Activated CD4-positive, alpha-beta memory T cell treated with anti-CD3 and anti-CD28 coated beads for 36 hours (primary cell): Measurements from ENCODE around the gene STAB1. TPM values are rescaled to one million over a fixed set of nuclear protein-coding genes. Genes with fewer than 3 reads are reported as not detected.

Experiments
- CTCF ChIA-PET: fragments of 350-600 bp; sonication (Branson Sonifier 250); formaldehyde crosslinking; loops from one replicate; lab custom pipeline; 2021; ENCODE audit warnings: antibody characterized with exemption, inconsistent platforms; lab: Charles Lee
- POLR2A ChIA-PET: fragments of 350-600 bp; sonication (Branson Sonifier 250); formaldehyde crosslinking; loops from one replicate; lab custom pipeline; 2021; ENCODE audit warnings: antibody characterized with exemption; lab: Charles Lee
- DNase-seq: peaks from one replicate; pipeline ENCODE4 v3.0.0-alpha.2; 2020
- H3K27ac Mint-ChIP-seq: one replicate; pipeline ENCODE4 v1.8.0; 2021; ENCODE audit warnings: mixed read lengths
- H3K27me3 Mint-ChIP-seq: one replicate; pipeline ENCODE4 v1.8.0; 2021; ENCODE audit warnings: mixed read lengths
- H3K36me3 Mint-ChIP-seq: one replicate; pipeline ENCODE4 v1.8.0; 2021; ENCODE audit warnings: mixed read lengths
- H3K4me1 Mint-ChIP-seq: one replicate; pipeline ENCODE4 v1.8.0; 2021; ENCODE audit warnings: low read depth, mixed read lengths
- H3K4me3 Mint-ChIP-seq: one replicate; pipeline ENCODE4 v1.8.0; 2021; ENCODE audit warnings: mild to moderate bottlenecking, mixed read lengths
- H3K9me3 Mint-ChIP-seq: one replicate; pipeline ENCODE4 v1.8.0; 2021; ENCODE audit warnings: mixed read lengths
- intact Hi-C: fragments of 100-400 bp; cut with micrococcal nuclease; formaldehyde crosslinking; loops from one replicate; pipeline ENCODE4 v1.15.1; 2023
- total RNA-seq, 2 experiments: library from RNA; stranded (reverse); gene quantifications; one replicate each; pipeline ENCODE4 v1.2.3, GENCODE V29; 2021

The STAB1 gene
- total RNA-seq, 2 experiments from 2014 or later: 0.14 TPM; not detected in 1

DNA sequence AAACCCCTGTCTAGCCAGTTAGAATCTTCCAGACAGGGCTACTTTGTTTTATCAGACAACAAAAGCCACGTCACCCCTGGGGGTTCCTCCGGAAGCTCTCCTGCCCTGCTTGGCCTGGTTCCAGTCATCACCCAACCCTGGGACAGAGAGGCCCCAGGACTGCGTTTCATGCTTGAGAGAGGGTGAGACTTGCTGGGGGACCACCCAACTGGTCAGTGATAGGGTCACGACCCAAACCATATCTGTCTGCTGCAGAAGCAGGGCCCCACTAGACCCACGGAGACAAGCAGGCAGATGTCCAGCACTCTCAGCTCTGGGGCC is 37.3 kb downstream of the STAB1 start:
- DNase-seq: peak; percentile 60
- Mint-ChIP-seq H3K4me1 (peaks cover 18% of the 10 kb centered on the region), H3K4me3 (peak overlapping the region; percentile 75), H3K36me3 (no peaks in the 10 kb centered on the region), H3K27ac (peak overlapping the region; percentile 51), H3K27me3 (no peaks in the 10 kb centered on the region), H3K9me3 (no peaks in the 10 kb centered on the region)
- POLR2A ChIA-PET: no interaction called here
- intact Hi-C loops: loop anchor here (10.0 kb wide), 5 partner anchors 248 to 1352 kb away; partner anchors contain the start of genes ACTR8, DUSP7, GLYCTK and SFMBT1
- CTCF ChIA-PET: no interaction called here

DNA sequence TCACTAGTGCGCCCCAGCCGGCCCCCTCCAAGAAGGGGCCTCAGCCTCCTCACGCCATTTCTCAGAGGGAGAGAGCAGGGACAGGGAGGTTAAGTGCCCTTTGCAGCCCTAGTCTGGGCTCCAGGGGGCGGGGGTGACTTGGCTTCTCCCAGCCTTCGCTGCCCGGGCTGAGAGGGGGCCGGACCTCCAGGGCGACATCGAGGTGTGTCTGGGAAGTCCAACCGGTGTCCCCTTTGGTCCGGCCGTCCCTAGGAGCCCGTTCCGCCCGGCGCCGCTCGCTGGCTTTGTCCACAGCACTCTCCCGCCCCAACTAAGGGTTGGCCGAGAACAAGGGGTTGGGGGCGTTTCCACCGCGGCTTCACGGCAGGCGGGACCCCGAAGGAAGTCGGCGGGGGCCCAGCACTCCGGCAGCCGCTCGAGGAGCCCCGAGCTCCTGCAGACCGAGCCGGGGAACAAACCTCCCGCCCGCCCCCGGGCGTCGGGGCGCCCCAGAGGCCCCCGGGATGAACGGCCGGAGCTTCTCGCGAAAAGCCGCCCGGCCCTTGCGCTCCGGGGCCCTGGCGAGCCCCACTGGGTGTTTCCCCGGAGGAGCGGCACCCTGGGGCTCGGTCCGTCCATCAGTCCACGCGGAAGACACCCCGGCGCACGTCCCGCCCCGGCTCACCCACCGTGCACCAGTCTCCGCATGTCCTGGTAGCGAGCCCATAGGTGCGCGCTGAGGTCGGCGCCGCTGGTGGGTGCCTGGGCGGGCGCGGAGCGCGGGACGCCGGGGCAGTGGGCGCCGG is 37.9 kb downstream of the STAB1 start:
- CTCF ChIA-PET: no interaction called here
- no peaks in the 10 kb centered on the region for H3K9me3 Mint-ChIP-seq
- peak; percentile 39 for DNase-seq
- peak overlapping the region; percentile 75 for H3K4me3 Mint-ChIP-seq
- peaks cover 24% of the 10 kb centered on the region for H3K4me1 Mint-ChIP-seq
- H3K27ac Mint-ChIP-seq: peak overlapping the region; percentile 51
- POLR2A ChIA-PET: interaction anchor here (0.6 kb wide), 1 partner anchor 221 kb away, joined by 3 read pairs; no protein-coding TSS in a partner anchor
- intact Hi-C loops: loop anchor here (10.0 kb wide), 5 partner anchors 248 to 1352 kb away; partner anchors contain the start of genes ACTR8, DUSP7, GLYCTK and SFMBT1
- peaks cover 2% of the 10 kb centered on the region for H3K36me3 Mint-ChIP-seq
- H3K27me3 Mint-ChIP-seq: no peaks in the 10 kb centered on the region

DNA sequence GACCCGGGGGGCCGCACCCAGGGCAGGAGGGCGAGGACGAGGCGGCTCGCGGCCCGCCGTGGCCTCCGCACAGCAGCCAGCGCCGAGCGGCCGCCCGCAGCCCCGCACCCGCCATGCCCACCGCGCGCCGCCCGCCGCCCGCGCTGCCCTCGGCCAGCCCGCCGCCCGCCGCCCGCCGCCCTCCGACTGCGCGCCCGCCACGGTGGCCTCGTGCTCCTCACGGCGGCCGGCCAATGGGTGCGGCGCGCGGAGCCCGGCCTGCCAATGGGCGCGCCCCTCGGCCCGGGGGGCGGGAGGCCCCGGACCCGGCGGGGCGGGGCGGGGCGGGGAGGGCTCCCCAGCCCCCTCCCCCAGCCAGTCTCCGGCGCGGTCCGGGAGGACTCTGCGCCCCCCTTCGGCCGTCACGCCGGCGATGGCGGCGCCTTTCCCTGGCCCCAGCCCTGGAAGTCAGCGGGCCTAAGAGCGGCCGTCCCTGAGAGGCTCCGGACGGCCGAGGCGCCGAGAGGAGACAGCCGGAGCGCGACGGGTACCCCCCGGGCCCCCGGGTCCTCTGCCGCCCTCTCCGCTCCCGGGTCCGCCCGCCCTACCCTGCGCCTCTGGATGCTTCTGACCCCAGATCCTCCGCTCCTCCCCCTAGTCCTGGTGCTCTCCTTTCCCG is 38.6 kb downstream of the STAB1 start, which contains the start of gene NT5DC2:
Gene NT5DC2 (minus strand): TSS at position 235 of the 658 bp plus-strand sequence. CDS start 120 bp downstream, at position 115.
- POLR2A ChIA-PET: no interaction called here
- peak within 1 kb of the TSS; percentile 51 for H3K27ac Mint-ChIP-seq
- H3K4me1 Mint-ChIP-seq: peaks cover 29% of the 10 kb centered on the region
- peak within 1 kb of the TSS; percentile 75 for H3K4me3 Mint-ChIP-seq
- peaks cover 3% of the 10 kb centered on the region for H3K36me3 Mint-ChIP-seq
- CTCF ChIA-PET: no interaction called here
- no peaks in the 10 kb centered on the region for H3K27me3 Mint-ChIP-seq
- intact Hi-C loops: loop anchor here (10.0 kb wide), 5 partner anchors 249 to 1351 kb away; partner anchors contain the start of genes ACTR8, DUSP7, GLYCTK and SFMBT1
- DNase-seq: peak; percentile 72
- H3K9me3 Mint-ChIP-seq: no peaks in the 10 kb centered on the region

DNA sequence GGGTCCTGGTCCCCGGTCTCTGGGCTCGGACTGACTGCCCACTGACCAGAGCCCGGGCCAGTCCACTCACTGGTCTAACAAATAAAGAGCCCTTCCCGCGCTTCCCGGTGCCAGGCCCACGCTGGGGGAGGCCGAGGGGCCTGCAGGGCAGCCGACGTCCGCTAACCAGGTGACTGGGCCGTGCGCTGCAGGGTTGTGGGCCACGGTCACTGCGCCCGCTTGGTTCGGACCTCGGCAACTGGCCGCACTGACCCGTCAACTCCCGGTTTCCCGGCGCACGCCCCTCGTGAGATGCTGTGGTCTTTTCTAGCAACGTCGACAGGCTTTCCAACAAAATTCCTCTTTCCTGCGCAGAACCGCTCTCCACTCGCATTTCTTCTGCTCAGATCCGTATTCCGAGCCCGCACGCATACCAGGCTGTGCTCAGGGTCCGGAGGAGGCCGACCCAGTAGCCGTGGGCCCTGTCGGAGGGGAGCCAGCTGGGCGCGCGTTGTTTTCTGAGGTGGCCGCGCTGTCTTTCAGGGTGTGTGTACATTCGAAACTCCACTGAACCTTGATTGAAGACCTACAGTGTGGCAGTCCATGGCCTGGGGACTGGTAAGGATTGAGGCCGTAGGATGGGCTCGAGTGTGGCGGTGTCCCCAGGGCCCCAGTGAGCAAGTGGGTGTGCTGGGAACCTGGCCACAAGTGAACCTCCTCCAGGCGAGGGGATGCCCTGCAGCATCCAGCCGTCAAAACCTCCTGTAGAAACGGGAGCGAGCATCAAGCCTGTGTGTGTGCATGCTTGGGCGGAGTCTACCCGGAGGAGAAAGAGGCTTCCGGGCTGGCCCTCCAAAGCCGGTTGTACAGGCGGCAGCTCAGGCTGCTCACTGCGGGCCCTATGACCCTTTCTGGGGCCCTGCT is 39.4 kb downstream of the STAB1 start:
- Mint-ChIP-seq H3K27ac (no peak overlapping the region), H3K9me3 (no peaks in the 10 kb centered on the region), H3K27me3 (no peaks in the 10 kb centered on the region), H3K4me3 (peak overlapping the region; percentile 70), H3K36me3 (peaks cover 10% of the 10 kb centered on the region), H3K4me1 (peaks cover 36% of the 10 kb centered on the region)
- intact Hi-C loops: loop anchor here (10.0 kb wide), 5 partner anchors 250 to 1350 kb away; partner anchors contain the start of genes ACTR8, DUSP7, GLYCTK and SFMBT1
- POLR2A ChIA-PET: no interaction called here
- CTCF ChIA-PET: no interaction called here
- DNase-seq: peak; percentile 11

DNA sequence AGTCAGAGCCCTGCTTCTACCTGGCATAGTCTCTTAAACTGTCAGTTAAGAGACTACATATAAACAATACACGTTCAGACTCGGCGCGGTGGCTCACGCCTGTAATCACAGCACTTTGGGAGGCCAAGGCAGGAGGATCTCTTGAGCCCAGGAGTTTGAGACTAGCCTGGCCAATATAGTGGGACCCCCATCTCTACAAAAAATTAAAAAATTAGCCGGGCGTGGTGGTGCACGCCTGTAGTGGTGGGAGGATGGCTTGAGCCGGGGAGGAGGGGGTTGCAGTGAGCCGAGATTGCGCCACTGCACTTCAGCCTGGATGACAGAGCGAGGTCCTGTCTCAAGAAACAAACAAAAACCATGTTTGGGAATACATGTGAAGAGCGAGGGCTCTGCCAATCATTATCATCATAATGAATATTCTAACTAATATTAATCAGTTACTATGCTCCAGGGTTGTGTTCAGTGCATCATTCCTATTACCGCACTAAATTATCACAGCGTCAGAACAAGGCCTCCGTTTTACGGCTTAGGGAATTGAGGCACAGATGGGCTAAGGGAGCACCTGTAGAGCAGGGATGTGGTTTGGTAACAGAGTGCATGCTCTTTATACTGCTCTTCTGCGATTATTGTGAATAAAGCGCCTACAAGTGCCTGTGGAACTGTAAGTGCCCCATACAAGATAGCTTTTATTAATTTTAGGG is 40.4 kb downstream of the STAB1 start:
- H3K4me1 Mint-ChIP-seq: peaks cover 40% of the 10 kb centered on the region
- ChIA-PET CTCF (interaction anchor here (0.9 kb wide), 1 partner anchor 170 kb away, joined by 5 read pairs; the partner anchor contains the start of genes GLT8D1 and SPCS1), POLR2A (interaction anchor here (0.6 to 1.2 kb wide), 8 partner anchors 16 to 447 kb away, joined by 3 to 6 read pairs (median 3); no protein-coding TSS in a partner anchor)
- peak; percentile 10 for DNase-seq
- H3K27me3 Mint-ChIP-seq: no peaks in the 10 kb centered on the region
- H3K36me3 Mint-ChIP-seq: peaks cover 12% of the 10 kb centered on the region
- H3K4me3 Mint-ChIP-seq: peak overlapping the region; percentile 92
- intact Hi-C loops: loop anchor here (1.0 to 10.0 kb wide), 8 partner anchors 80 to 1349 kb away; partner anchors contain the start of genes ACTR8, DUSP7, GLYCTK and NISCH
- H3K27ac Mint-ChIP-seq: no peak overlapping the region
- H3K9me3 Mint-ChIP-seq: no peaks in the 10 kb centered on the region

DNA sequence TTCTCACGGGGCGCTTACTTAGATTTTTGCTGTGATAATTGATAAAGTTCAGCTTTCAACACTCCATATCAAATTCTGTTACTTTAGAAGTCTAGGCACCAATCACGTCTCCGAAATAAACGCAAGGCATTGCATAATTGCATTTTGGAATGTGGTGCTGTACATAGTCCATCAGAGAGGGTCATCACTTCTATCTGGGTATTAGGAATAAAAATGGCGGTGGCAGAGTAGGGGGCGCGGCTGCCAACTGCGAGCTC is 40.9 kb downstream of the STAB1 start:
- peak overlapping the region; percentile 92 for H3K4me3 Mint-ChIP-seq
- no peak for DNase-seq
- H3K4me1 Mint-ChIP-seq: peaks cover 41% of the 10 kb centered on the region
- intact Hi-C loops: loop anchor here (1.0 to 10.0 kb wide), 8 partner anchors 81 to 1349 kb away; partner anchors contain the start of genes ACTR8, DUSP7, GLYCTK and NISCH
- CTCF ChIA-PET: interaction anchor here (0.9 kb wide), 1 partner anchor 170 kb away, joined by 5 read pairs; the partner anchor contains the start of genes GLT8D1 and SPCS1
- H3K9me3 Mint-ChIP-seq: no peaks in the 10 kb centered on the region
- no peaks in the 10 kb centered on the region for H3K27me3 Mint-ChIP-seq
- POLR2A ChIA-PET: interaction anchor here (0.6 to 1.2 kb wide), 8 partner anchors 16 to 447 kb away, joined by 3 to 6 read pairs (median 3); no protein-coding TSS in a partner anchor
- peak overlapping the region; percentile 92 for H3K27ac Mint-ChIP-seq
- H3K36me3 Mint-ChIP-seq: peaks cover 15% of the 10 kb centered on the region

DNA sequence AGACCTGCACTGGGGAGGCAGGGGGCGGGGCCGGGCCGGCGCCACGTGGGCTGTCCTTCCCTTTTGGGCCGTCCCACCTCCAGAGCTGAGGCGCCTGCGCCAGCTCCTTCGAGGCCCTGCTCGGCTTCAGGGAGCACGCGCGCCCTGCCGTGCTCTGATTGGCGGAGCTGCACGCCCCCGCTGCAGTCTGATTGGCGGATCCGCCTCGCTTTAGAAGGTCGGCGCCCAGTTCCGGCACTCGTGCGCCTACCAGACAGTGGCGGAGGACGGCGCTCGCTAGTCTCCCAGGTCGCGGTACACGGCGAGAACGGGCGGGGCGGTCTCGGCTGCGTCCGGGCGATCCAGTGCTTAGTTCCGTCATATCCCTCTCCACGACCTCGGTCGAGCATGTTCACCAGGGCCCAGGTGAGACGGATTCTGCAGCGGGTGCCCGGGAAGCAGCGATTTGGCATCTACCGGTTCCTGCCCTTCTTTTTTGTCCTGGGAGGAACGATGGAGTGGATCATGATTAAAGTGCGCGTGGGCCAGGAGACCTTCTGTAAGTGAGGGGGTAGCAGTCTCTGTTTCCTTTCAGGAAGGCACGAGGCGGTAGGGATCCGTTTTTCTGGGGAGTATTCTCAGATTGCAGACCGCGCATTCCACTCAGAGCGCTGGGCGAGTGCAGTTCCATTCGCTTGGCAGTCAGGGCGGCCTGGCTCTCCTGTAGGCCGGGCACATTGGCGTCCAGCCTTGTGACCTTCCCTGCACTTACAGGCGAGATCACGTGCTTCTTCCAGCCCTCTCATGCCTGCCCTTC is 41.4 kb downstream of the STAB1 start, which contains the start of gene UQCC5:
Gene UQCC5 (plus strand): TSS at position 237 of the 796 bp plus-strand sequence. CDS start 151 bp downstream, at position 388.
- POLR2A ChIA-PET: interaction anchor here (0.6 to 1.5 kb wide), 9 partner anchors 10 to 446 kb away, joined by 3 to 6 read pairs (median 3); no protein-coding TSS in a partner anchor
- H3K27me3 Mint-ChIP-seq: no peaks in the 10 kb centered on the region
- no peaks in the 10 kb centered on the region for H3K9me3 Mint-ChIP-seq
- H3K4me1 Mint-ChIP-seq: peaks cover 41% of the 10 kb centered on the region
- H3K36me3 Mint-ChIP-seq: peaks cover 19% of the 10 kb centered on the region
- DNase-seq: peak; percentile 99
- CTCF ChIA-PET: interaction anchor here (0.9 kb wide), 1 partner anchor 169 kb away, joined by 5 read pairs; the partner anchor contains the start of genes GLT8D1 and SPCS1
- intact Hi-C loops: loop anchor here (1.0 to 10.0 kb wide), 8 partner anchors 81 to 1348 kb away; partner anchors contain the start of genes ACTR8, DUSP7, GLYCTK and NISCH
- H3K27ac Mint-ChIP-seq: peak within 1 kb of the TSS; percentile 92
- H3K4me3 Mint-ChIP-seq: peak within 1 kb of the TSS; percentile 92

DNA sequence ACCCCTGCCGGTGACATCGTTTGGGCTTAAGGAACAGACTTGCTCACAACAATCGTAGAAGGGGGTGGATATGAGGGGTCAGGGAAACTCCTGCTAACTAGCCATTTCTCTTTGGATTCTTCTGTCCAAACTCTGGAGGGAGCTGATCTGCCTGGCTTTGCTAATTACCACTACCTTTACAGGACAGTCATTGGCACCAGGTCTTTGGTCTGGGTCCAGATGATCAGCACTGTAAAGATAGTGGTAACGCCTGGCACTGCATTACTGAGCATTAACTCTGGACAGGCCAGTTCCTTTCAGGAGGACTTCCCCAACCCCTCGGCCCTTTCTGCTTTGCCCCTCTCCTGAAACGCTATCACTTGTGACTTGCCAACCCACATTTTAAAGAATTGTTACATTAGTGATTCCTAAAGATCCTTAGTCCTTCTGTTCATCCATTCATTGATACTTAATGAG is 42.1 kb downstream of the STAB1 start:
- Mint-ChIP-seq H3K27ac (peak overlapping the region; percentile 92), H3K4me3 (peak overlapping the region; percentile 92), H3K9me3 (no peaks in the 10 kb centered on the region), H3K27me3 (no peaks in the 10 kb centered on the region), H3K36me3 (peaks cover 21% of the 10 kb centered on the region), H3K4me1 (peaks cover 39% of the 10 kb centered on the region)
- intact Hi-C loops: loop anchor here (10.0 kb wide), 5 partner anchors 252 to 1348 kb away; partner anchors contain the start of genes ACTR8, DUSP7, GLYCTK and SFMBT1
- no peak for DNase-seq
- POLR2A ChIA-PET: interaction anchor here (1.5 kb wide), 1 partner anchor 9 kb away, joined by 5 read pairs; no protein-coding TSS in a partner anchor
- CTCF ChIA-PET: no interaction called here

DNA sequence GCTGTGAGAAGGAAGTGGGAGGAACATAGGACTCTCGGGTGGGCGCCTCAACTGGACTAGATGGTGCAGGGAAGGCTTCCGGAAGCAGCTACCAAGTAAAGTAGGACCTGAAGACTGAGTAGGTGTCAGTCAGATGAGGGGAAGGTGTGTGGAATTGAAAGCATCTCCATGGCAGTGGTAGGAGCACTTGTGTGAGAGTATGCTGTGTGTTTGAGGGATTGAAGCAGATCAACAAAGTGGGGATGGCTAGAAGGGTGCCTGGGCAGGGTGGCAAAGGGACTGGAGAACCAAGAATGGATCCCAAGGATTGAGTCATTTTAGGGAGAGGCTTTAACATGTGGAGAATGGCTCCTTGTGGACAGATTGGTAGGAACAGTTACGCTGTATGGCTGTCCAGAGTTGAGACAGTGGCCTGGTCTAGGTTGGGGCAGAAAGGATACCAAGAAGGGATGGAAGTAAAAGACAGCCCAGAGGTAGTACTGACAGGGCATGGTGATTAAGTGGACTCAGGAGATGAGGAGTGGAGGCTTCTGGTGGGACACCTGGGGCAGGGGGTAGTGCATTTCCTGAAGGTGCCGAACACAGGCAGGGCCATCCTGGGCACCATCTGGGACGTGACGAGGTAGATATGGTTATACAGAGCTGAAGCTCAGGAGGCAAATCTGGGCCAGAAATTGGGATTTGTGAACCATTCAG is 42.7 kb downstream of the STAB1 start:
- H3K4me1 Mint-ChIP-seq: peaks cover 34% of the 10 kb centered on the region
- H3K36me3 Mint-ChIP-seq: peaks cover 21% of the 10 kb centered on the region
- intact Hi-C loops: loop anchor here (10.0 kb wide), 5 partner anchors 253 to 1347 kb away; partner anchors contain the start of genes ACTR8, DUSP7, GLYCTK and SFMBT1
- H3K27ac Mint-ChIP-seq: peak overlapping the region; percentile 21
- ChIA-PET CTCF (no interaction called here), POLR2A (interaction anchor here (1.5 kb wide), 1 partner anchor 9 kb away, joined by 5 read pairs; no protein-coding TSS in a partner anchor)
- peak overlapping the region; percentile 92 for H3K4me3 Mint-ChIP-seq
- peak; percentile 9 for DNase-seq
- H3K9me3 Mint-ChIP-seq: no peaks in the 10 kb centered on the region
- no peaks in the 10 kb centered on the region for H3K27me3 Mint-ChIP-seq
